ENCODE data around the gene ACOT7.
"Not testable (repeated sequence)": the region's sequence is repeated elsewhere in the genome, so short reads cannot be mapped to it uniquely, and the experiment has no call there.

Gene ACOT7

GRCh38 chr1:6395130-6395529 lies 1.6 kb upstream of the ACOT7 start:
- Mint-ChIP-seq H3K4me1 (peaks cover 14% of the 10 kb centered on the region), H3K27me3 (peaks cover 19% of the 10 kb centered on the region)
- H3K9me3 Mint-ChIP-seq, H3K36me3 Mint-ChIP-seq, H3K4me3 Mint-ChIP-seq, H3K27ac Mint-ChIP-seq, ATAC-seq: not testable (repeated sequence)

- H3K9me3 Mint-ChIP-seq = no peaks in the 10 kb centered on the region
- no peak for ATAC-seq
- H3K27ac Mint-ChIP-seq = peak overlapping the region; percentile 86
- peaks cover 23% of the 10 kb centered on the region for H3K27me3 Mint-ChIP-seq
- H3K36me3 Mint-ChIP-seq = no peaks in the 10 kb centered on the region
- H3K4me3 Mint-ChIP-seq = peak overlapping the region; percentile 88
- peaks cover 14% of the 10 kb centered on the region for H3K4me1 Mint-ChIP-seq
Observed at GRCh38 chr1:6392809-6393399, 663 bp downstream of the ACOT7 start.

GRCh38 chr1:6391951-6392808 lies 1.4 kb downstream of the ACOT7 start:
- no peak for ATAC-seq
- H3K9me3 Mint-ChIP-seq = no peaks in the 10 kb centered on the region
- H3K4me3 Mint-ChIP-seq = peak overlapping the region; percentile 88
- H3K27ac Mint-ChIP-seq = peak overlapping the region; percentile 86
- H3K4me1 Mint-ChIP-seq = peaks cover 14% of the 10 kb centered on the region
- H3K36me3 Mint-ChIP-seq = no peaks in the 10 kb centered on the region
- peaks cover 23% of the 10 kb centered on the region for H3K27me3 Mint-ChIP-seq

GRCh38 chr1:6389971-6390370 lies 3.6 kb downstream of the ACOT7 start:
- Mint-ChIP-seq H3K36me3 (no peaks in the 10 kb centered on the region), H3K4me1 (peaks cover 14% of the 10 kb centered on the region), H3K27me3 (peaks cover 23% of the 10 kb centered on the region), H3K9me3 (no peaks in the 10 kb centered on the region), H3K27ac (no peak overlapping the region), H3K4me3 (no peak overlapping the region)
- no peak for ATAC-seq

GRCh38 chr1:6386371-6386949 lies 7.1 kb downstream of the ACOT7 start:
- Mint-ChIP-seq H3K9me3 (peaks cover 3% of the 10 kb centered on the region), H3K4me1 (no peaks in the 10 kb centered on the region), H3K27me3 (peaks cover 14% of the 10 kb centered on the region), H3K36me3 (no peaks in the 10 kb centered on the region), H3K4me3 (no peak overlapping the region), H3K27ac (no peak overlapping the region)
- no peak for ATAC-seq

- H3K27me3 Mint-ChIP-seq = peaks cover 9% of the 10 kb centered on the region
- H3K27ac Mint-ChIP-seq = no peak overlapping the region
- no peaks in the 10 kb centered on the region for H3K4me1 Mint-ChIP-seq
- H3K4me3 Mint-ChIP-seq = no peak overlapping the region
- no peak for ATAC-seq
- H3K36me3 Mint-ChIP-seq = no peaks in the 10 kb centered on the region
- peaks cover 3% of the 10 kb centered on the region for H3K9me3 Mint-ChIP-seq
Observed at GRCh38 chr1:6385488-6386191, 7.9 kb downstream of the ACOT7 start.

GRCh38 chr1:6384962-6385361 lies 8.6 kb downstream of the ACOT7 start:
- Mint-ChIP-seq H3K27me3 (peaks cover 3% of the 10 kb centered on the region), H3K27ac (no peak overlapping the region), H3K9me3 (peaks cover 3% of the 10 kb centered on the region), H3K4me1 (no peaks in the 10 kb centered on the region), H3K4me3 (no peak overlapping the region), H3K36me3 (no peaks in the 10 kb centered on the region)
- ATAC-seq = no peak

GRCh38 chr1:6384135-6384534 lies 9.4 kb downstream of the ACOT7 start:
- no peaks in the 10 kb centered on the region for H3K36me3 Mint-ChIP-seq
- no peak for ATAC-seq
- H3K9me3 Mint-ChIP-seq = peaks cover 3% of the 10 kb centered on the region
- H3K4me1 Mint-ChIP-seq = no peaks in the 10 kb centered on the region
- H3K27ac Mint-ChIP-seq = no peak overlapping the region
- no peak overlapping the region for H3K4me3 Mint-ChIP-seq
- H3K27me3 Mint-ChIP-seq = no peaks in the 10 kb centered on the region

GRCh38 chr1:6380037-6380436 lies 13.5 kb downstream of the ACOT7 start:
- Mint-ChIP-seq H3K4me3 (no peak overlapping the region), H3K4me1 (no peaks in the 10 kb centered on the region), H3K27me3 (no peaks in the 10 kb centered on the region), H3K9me3 (peaks cover 3% of the 10 kb centered on the region), H3K27ac (no peak overlapping the region), H3K36me3 (no peaks in the 10 kb centered on the region)
- no peak for ATAC-seq

GRCh38 chr1:6378096-6378746 lies 15.3 kb downstream of the ACOT7 start:
- H3K4me1 Mint-ChIP-seq = no peaks in the 10 kb centered on the region
- no peak for ATAC-seq
- no peaks in the 10 kb centered on the region for H3K36me3 Mint-ChIP-seq
- H3K4me3 Mint-ChIP-seq = no peak overlapping the region
- no peaks in the 10 kb centered on the region for H3K27me3 Mint-ChIP-seq
- H3K27ac Mint-ChIP-seq = no peak overlapping the region
- H3K9me3 Mint-ChIP-seq = no peaks in the 10 kb centered on the region

GRCh38 chr1:6373961-6374720 lies 19.4 kb downstream of the ACOT7 start:
- Mint-ChIP-seq H3K4me3 (no peak overlapping the region), H3K36me3 (no peaks in the 10 kb centered on the region), H3K27me3 (no peaks in the 10 kb centered on the region), H3K4me1 (no peaks in the 10 kb centered on the region), H3K9me3 (no peaks in the 10 kb centered on the region), H3K27ac (no peak overlapping the region)
- ATAC-seq = no peak

GRCh38 chr1:6372236-6372635 lies 21.3 kb downstream of the ACOT7 start:
- ATAC-seq, H3K9me3 Mint-ChIP-seq, H3K4me1 Mint-ChIP-seq, H3K4me3 Mint-ChIP-seq, H3K27ac Mint-ChIP-seq, H3K27me3 Mint-ChIP-seq: not testable (repeated sequence)
- H3K36me3 Mint-ChIP-seq = peaks cover 11% of the 10 kb centered on the region

GRCh38 chr1:6370006-6370405 lies 23.6 kb downstream of the ACOT7 start:
- Mint-ChIP-seq H3K4me1 (peaks cover 1% of the 10 kb centered on the region), H3K36me3 (peaks cover 11% of the 10 kb centered on the region), H3K4me3 (no peak overlapping the region), H3K27me3 (no peaks in the 10 kb centered on the region), H3K9me3 (no peaks in the 10 kb centered on the region), H3K27ac (no peak overlapping the region)
- ATAC-seq = no peak

GRCh38 chr1:6367381-6368012 lies 26.1 kb downstream of the ACOT7 start:
- peaks cover 16% of the 10 kb centered on the region for H3K36me3 Mint-ChIP-seq
- peaks cover 16% of the 10 kb centered on the region for H3K4me1 Mint-ChIP-seq
- H3K9me3 Mint-ChIP-seq = no peaks in the 10 kb centered on the region
- no peaks in the 10 kb centered on the region for H3K27me3 Mint-ChIP-seq
- ATAC-seq = no peak
- H3K27ac Mint-ChIP-seq = no peak overlapping the region
- H3K4me3 Mint-ChIP-seq = no peak overlapping the region

All from stimulated activated memory B cell treated with anti-CD40 and anti-IgM and Interleukin-4, amounts not matched to agents 10 μg/mL and 1 μg/mL and 100 μg/mL, for 72 hours (primary cell).